Fibroblast of the aortic adventitia (primary cell): ENCODE results near the gene SCUBE1. TPM values are rescaled to one million over a fixed set of nuclear protein-coding genes. Genes with fewer than 3 reads are reported as not detected.

Experiments
- DNase-seq: peaks from one replicate; pipeline ENCODE4 v3.0.0-alpha.2; 2010; ENCODE audit warnings: low read depth
- H3K4me3 ChIP-seq: 2 replicates; pipeline ENCODE4 v1.5.1; 2011; ENCODE audit warnings: low read depth, mild to moderate bottlenecking, control low read depth, low read length, moderate library complexity
- total RNA-seq: library from RNA; depleted of rRNA; stranded (reverse); fragments of >200 nt; gene quantifications from 2 replicates; pipeline ENCODE4 v1.2.3, GENCODE V29; 2012; ENCODE audit warnings: low replicate concordance
- TF ChIP-seq, protein P1 (sequence below): IDR thresholded peaks from 2 replicates; pipeline ENCODE4 v1.5.1; 2011; ENCODE audit warnings: mild to moderate bottlenecking, low read length, control low read depth, inconsistent platforms; ENCODE audit not compliant: insufficient read depth

SCUBE1 gene
- total RNA-seq, 1 donor: not detected

DNA sequence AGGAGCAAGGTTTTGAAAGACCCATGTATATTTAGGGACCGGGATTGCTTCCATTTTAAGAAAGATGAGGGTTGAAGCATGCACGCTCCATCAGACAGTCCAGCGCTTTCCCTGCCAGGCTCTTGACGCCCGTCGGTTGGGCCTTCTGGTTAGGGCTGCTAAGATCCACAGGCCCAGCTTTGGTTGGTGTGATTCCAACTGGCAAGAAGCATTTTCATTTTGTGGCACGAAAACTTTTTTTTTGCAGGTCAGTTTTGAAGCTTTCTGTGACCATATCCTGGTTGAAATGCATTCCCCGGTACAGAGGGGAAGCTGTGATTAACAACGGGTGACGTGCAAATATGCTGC lies 34.4 kb upstream of the SCUBE1 start:
- TF ChIP-seq, protein P1, sequence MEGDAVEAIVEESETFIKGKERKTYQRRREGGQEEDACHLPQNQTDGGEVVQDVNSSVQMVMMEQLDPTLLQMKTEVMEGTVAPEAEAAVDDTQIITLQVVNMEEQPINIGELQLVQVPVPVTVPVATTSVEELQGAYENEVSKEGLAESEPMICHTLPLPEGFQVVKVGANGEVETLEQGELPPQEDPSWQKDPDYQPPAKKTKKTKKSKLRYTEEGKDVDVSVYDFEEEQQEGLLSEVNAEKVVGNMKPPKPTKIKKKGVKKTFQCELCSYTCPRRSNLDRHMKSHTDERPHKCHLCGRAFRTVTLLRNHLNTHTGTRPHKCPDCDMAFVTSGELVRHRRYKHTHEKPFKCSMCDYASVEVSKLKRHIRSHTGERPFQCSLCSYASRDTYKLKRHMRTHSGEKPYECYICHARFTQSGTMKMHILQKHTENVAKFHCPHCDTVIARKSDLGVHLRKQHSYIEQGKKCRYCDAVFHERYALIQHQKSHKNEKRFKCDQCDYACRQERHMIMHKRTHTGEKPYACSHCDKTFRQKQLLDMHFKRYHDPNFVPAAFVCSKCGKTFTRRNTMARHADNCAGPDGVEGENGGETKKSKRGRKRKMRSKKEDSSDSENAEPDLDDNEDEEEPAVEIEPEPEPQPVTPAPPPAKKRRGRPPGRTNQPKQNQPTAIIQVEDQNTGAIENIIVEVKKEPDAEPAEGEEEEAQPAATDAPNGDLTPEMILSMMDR: no peak
- H3K4me3 ChIP-seq: no peak overlapping the region
- peak; percentile 48 for DNase-seq

DNA sequence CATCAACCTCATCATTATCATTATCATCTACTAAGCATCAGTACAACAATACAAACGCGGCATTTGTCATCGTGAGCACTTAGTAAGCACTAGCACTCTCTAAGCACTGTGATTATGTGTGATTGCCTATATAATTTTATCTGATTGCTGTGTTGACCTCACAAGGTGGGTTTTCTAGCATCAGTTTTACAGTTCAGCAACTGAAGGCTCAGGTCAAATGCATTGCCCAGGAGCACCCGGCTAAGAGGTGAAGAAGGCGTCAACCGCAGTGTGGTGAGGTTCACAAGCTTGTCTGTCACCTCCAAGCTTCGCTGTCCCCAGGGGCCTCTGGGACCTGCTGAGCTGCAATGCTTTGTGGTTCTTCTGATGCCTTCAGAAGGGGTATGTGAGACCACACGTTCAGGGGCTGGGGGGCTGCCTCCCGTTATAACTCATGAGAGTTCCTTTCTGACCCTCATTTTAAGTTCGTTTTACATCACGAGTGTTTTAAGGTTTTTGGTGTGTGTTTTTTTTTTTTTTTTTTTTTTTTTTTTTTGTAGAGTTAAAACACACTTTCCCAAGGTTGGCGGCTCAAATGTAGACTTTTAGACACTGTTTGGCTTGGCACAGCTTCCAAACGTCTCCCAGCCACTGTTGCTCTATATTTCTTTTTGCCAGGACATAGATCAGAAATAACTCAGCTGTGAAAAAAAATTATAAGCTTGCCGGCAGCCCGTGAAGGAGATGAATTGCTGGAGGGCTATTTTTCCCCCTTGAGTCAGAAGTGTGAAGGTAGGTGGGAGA lies 33.8 kb upstream of the SCUBE1 start:
- TF ChIP-seq, protein P1: no peak
- H3K4me3 ChIP-seq: no peak overlapping the region
- peak; percentile 15 for DNase-seq

DNA sequence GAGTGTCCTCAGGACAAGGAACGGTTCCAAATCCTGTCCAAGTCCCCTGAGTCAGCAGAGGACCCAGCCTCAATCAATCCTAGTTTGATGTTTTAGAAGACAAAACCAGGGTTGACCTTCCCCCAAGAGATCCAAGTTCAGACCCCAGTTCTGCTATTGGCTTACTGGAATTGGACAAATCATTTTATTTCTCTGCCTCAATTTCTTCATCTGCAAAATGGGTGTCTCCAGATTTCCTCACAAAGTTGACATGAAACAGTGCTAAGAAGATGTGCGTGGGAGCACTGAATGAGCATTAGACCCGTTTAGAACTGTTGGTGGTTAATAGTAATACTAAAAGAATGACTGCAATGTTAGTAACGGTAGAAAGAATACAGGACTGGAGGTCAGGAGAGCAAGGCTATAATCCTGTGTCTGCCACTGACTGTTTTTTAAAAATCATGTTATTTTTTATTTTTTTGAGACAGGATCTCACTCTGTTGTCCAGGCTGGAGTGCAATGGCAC lies 32.8 kb upstream of the SCUBE1 start:
- no peak overlapping the region for H3K4me3 ChIP-seq
- TF ChIP-seq, protein P1: no peak
- DNase-seq: peak; percentile 5

DNA sequence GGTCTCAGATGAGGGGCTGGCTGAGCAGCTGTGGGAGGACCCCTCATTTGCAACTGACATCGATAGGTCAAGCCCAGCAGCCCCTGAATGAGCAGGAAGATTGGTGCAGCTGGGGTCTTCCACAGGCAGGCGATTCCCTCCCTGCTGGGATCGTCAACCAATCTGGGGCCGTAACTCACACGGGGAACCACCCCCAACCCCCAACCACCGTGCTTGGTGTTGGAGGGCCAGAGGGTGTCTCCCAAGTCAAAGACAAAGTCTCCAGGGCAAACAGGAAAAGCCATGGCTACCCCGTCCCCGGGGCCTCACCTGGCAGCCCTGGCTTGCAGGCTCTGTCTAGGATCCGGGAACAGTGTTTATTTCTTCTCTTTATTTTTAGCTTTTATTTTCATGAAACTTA lies 26.9 kb upstream of the SCUBE1 start:
- TF ChIP-seq, protein P1: no peak
- no peak for DNase-seq
- H3K4me3 ChIP-seq: no peak overlapping the region

DNA sequence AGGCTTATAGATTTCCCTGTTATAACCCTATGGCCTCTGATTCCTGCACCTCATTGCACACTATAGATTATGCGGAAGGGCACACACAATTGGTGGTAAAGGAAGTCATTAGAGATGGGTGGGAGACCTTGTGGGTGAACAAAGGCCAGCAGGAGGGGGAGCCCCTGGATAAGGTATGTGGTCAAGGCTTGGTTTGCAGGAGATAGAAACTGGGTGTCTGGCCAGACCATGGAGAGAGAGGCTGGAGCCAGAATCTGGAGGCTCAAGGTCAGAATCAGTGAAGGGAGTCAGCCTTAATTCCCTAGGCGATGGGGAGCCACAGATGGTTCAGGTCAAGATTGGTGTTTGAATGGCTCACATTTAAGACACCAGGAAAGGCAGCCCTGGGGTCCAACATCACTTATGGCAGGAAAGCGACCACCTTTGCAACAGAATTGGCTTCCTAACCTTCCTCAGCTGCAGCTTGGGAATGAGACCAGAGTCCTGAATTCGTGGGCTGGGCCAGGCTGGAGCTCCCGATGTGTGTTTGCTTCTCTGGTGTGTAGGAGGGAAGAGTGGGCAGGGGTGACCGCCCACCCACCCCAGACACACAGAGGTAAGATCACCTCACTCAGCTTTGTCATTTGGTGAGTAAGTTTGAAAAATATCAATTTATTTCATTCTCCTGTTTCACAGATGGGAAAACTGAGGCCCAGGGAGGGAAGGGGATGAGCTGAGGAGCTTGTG lies 22.7 kb upstream of the SCUBE1 start:
- H3K4me3 ChIP-seq: no peak overlapping the region
- DNase-seq: no peak
- TF ChIP-seq, protein P1: no peak

DNA sequence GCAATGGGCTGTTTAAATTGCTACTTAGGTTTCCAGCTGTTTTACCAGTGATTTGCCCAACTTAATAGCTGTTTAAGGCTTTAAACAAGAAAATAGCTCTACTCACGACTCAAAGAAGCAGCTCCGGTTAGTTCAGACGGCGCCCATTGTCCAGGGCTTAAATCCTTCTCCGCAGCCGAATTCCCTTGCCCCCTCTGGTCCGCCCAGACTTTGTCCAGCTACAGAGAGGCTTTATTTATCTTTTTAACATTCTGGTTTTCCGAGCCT lies 20.9 kb upstream of the SCUBE1 start:
- no peak for DNase-seq
- no peak overlapping the region for H3K4me3 ChIP-seq
- TF ChIP-seq, protein P1: no peak
